Erythroblast (primary cell): ENCODE data around the gene RAB31.

Source experiments
- DNase-seq, 2 experiments: peaks; one replicate each; lab custom pipeline; 2025; lab: John Stamatoyannopoulos, UW
- GATA1 ChIP-seq: IDR thresholded peaks from 2 replicates; pipeline ENCODE4 v1.6.1; 2011; ENCODE audit warnings: low read depth, mild to moderate bottlenecking, control low read depth, low read length, moderate library complexity
- POLR2A ChIP-seq: IDR thresholded peaks from 2 replicates; pipeline ENCODE4 v1.6.1; 2011; ENCODE audit warnings: mild to moderate bottlenecking, low read length

RAB31 gene

GRCh38 chr18:9872823-9873222 lies 164.7 kb downstream of the RAB31 start:
- no peak for TF ChIP-seq POLR2A
- TF ChIP-seq GATA1: no peak
- DNase-seq: no peak

- TF ChIP-seq GATA1 (no peak), POLR2A (no peak)
Observed at GRCh38 chr18:9874728-9875127, 166.6 kb downstream of the RAB31 start.

GRCh38 chr18:9876212-9876866 lies 168.2 kb downstream of the RAB31 start:
- DNase-seq: peak; percentile 53 to 74
- TF ChIP-seq POLR2A (no peak), GATA1 (no peak)

More at GRCh38 chr18:9874728-9875127, 166.6 kb downstream of the RAB31 start:
- no peak for DNase-seq

GRCh38 chr18:9876867-9877654 lies 169.0 kb downstream of the RAB31 start:
- peak; percentile 97 to 99 for DNase-seq

GRCh38 chr18:9877655-9878014 lies 169.5 kb downstream of the RAB31 start:
- no peak for DNase-seq
- TF ChIP-seq POLR2A: no peak
- TF ChIP-seq GATA1: no peak

More at GRCh38 chr18:9876867-9877654, 169.0 kb downstream of the RAB31 start:
- TF ChIP-seq GATA1 (no peak), POLR2A (peak; percentile 71)

- DNase-seq: peak in 1 of 2 experiments; percentile 39
- TF ChIP-seq POLR2A (no peak), GATA1 (no peak)
Observed at GRCh38 chr18:9878095-9878494, 170.0 kb downstream of the RAB31 start.

GRCh38 chr18:9878783-9879242 lies 170.7 kb downstream of the RAB31 start:
- no peak for TF ChIP-seq POLR2A
- TF ChIP-seq GATA1: no peak
- DNase-seq: peak in 1 of 2 experiments; percentile 36

- no peak for DNase-seq
- TF ChIP-seq GATA1: no peak
- no peak for TF ChIP-seq POLR2A
Observed at GRCh38 chr18:9884090-9884489, 176.0 kb downstream of the RAB31 start.

GRCh38 chr18:9884532-9885140 lies 176.5 kb downstream of the RAB31 start:
- TF ChIP-seq POLR2A (no peak), GATA1 (no peak)

GRCh38 chr18:9885170-9886004 lies 177.3 kb downstream of the RAB31 start, which contains the start of gene TXNDC2:
TSS of gene TXNDC2 (plus strand) at chr18:9885973. CDS start at chr18:9886681, 708 bp downstream.
- TF ChIP-seq POLR2A: no peak
- no peak for TF ChIP-seq GATA1

More at GRCh38 chr18:9884532-9885140, 176.5 kb downstream of the RAB31 start:
- DNase-seq: no peak

GRCh38 chr18:9886005-9886348 lies 177.9 kb downstream of the RAB31 start:
- TF ChIP-seq POLR2A (no peak), GATA1 (no peak)

More at GRCh38 chr18:9885170-9886004, 177.3 kb downstream of the RAB31 start, which contains the start of gene TXNDC2:
- peak; percentile 54 to 76 for DNase-seq

GRCh38 chr18:9887992-9888391 lies 179.9 kb downstream of the RAB31 start:
- DNase-seq: no peak
- TF ChIP-seq POLR2A: no peak
- no peak for TF ChIP-seq GATA1

More at GRCh38 chr18:9886005-9886348, 177.9 kb downstream of the RAB31 start:
- no peak for DNase-seq

- TF ChIP-seq GATA1: no peak
- TF ChIP-seq POLR2A: no peak
- no peak for DNase-seq
Observed at GRCh38 chr18:9890196-9890595, 182.1 kb downstream of the RAB31 start.
